GM19324 (cell line): Measurements from ENCODE around the gene FCHSD2.

ENCODE experiments used
- ATAC-seq: cut with Tn5 transposase; IDR thresholded peaks from one replicate; pipeline ENCODE4 v1.9.1; 2021; ENCODE audit warnings: mild to moderate bottlenecking, moderate library complexity; ENCODE audit not compliant: unreplicated experiment, low FRiP score

FCHSD2 gene

GRCh38 chr11:72856065-72856464 is 286.1 kb downstream of the FCHSD2 start:
- no peak for ATAC-seq

GRCh38 chr11:72851726-72852125 is 290.4 kb downstream of the FCHSD2 start:
- ATAC-seq, result no peak

GRCh38 chr11:72850832-72851231 is 291.3 kb downstream of the FCHSD2 start:
- no peak for ATAC-seq

- ATAC-seq, result no peak
Measured at GRCh38 chr11:72848846-72849466, 293.2 kb downstream of the FCHSD2 start.

- ATAC-seq, result no peak
Measured at GRCh38 chr11:72844356-72844755, 297.8 kb downstream of the FCHSD2 start.

- ATAC-seq, result no peak
Measured at GRCh38 chr11:72842653-72843330, 299.3 kb downstream of the FCHSD2 start.

- no peak for ATAC-seq
Measured at GRCh38 chr11:72842126-72842525, 300.0 kb downstream of the FCHSD2 start.

- ATAC-seq, result no peak
Measured at GRCh38 chr11:72841397-72841796, 300.7 kb downstream of the FCHSD2 start.

- no peak for ATAC-seq
Measured at GRCh38 chr11:72840780-72841179, 301.3 kb downstream of the FCHSD2 start.

GRCh38 chr11:72838691-72839305 is 303.3 kb downstream of the FCHSD2 start:
- no peak for ATAC-seq

GRCh38 chr11:72836111-72836510 is 306.0 kb downstream of the FCHSD2 start:
- ATAC-seq, result no peak

- no peak for ATAC-seq
Measured at GRCh38 chr11:72834905-72835304, 307.2 kb downstream of the FCHSD2 start.

- ATAC-seq, result no peak
Measured at GRCh38 chr11:72833811-72834493, 308.2 kb downstream of the FCHSD2 start.

- no peak for ATAC-seq
Measured at GRCh38 chr11:72833083-72833733, 308.9 kb downstream of the FCHSD2 start.

GRCh38 chr11:72832301-72833082 is 309.6 kb downstream of the FCHSD2 start:
- no peak for ATAC-seq

GRCh38 chr11:72831521-72832300 is 310.4 kb downstream of the FCHSD2 start:
- no peak for ATAC-seq

- ATAC-seq, result no peak
Measured at GRCh38 chr11:72829884-72830533, 312.1 kb downstream of the FCHSD2 start.

- ATAC-seq, result no peak
Measured at GRCh38 chr11:72829178-72829577, 312.9 kb downstream of the FCHSD2 start.

- no peak for ATAC-seq
Measured at GRCh38 chr11:72828692-72829101, 313.4 kb downstream of the FCHSD2 start.
